GM12872 (cell line): ENCODE data around the gene INTS6.

Experiments
- TF ChIP-seq, protein P1 (sequence below): IDR thresholded peaks from 3 replicates; pipeline ENCODE4 v1.5.1; 2011; ENCODE audit warnings: low read depth, mild to moderate bottlenecking, low read length, moderate library complexity; ENCODE audit not compliant: insufficient read depth

Gene INTS6

DNA sequence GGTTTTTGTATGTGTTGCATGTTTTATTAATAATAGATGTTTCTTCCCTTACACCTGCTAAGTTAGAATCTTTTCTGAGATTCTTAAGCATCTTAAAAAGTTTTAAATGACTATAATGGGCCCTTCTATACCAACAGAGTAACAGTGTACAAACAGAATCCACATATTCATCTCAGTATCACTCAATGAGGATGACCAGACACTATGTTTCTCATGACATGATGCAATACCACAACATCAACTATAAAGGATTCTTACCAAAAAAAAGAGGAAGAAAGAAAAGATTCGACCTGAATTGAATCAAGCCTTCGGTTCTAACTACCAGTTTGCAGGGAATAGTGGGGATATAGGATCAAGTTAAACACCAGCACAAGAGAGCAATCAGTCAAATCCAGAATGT is 56.5 kb downstream of the INTS6 start:
- TF ChIP-seq, protein P1, sequence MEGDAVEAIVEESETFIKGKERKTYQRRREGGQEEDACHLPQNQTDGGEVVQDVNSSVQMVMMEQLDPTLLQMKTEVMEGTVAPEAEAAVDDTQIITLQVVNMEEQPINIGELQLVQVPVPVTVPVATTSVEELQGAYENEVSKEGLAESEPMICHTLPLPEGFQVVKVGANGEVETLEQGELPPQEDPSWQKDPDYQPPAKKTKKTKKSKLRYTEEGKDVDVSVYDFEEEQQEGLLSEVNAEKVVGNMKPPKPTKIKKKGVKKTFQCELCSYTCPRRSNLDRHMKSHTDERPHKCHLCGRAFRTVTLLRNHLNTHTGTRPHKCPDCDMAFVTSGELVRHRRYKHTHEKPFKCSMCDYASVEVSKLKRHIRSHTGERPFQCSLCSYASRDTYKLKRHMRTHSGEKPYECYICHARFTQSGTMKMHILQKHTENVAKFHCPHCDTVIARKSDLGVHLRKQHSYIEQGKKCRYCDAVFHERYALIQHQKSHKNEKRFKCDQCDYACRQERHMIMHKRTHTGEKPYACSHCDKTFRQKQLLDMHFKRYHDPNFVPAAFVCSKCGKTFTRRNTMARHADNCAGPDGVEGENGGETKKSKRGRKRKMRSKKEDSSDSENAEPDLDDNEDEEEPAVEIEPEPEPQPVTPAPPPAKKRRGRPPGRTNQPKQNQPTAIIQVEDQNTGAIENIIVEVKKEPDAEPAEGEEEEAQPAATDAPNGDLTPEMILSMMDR = no peak

DNA sequence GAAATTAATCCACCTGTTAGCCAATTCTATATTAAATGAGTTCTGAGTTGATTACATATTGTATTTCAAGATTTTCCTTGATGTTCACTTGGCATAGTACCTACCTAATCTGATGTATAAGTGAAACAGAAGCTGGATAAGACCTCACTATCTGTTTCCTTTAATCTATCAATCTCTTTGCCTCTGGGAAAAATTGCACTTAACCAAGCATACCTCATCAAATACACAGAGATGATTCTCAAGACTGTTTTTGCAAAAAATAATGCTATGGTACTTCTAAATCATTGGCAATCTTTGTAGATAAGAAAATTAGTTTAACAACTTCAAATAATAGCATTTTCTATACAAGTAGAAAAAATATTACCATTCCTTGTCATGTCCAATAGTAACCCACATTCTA is 58.1 kb downstream of the INTS6 start:
- TF ChIP-seq, protein P1 = no peak

DNA sequence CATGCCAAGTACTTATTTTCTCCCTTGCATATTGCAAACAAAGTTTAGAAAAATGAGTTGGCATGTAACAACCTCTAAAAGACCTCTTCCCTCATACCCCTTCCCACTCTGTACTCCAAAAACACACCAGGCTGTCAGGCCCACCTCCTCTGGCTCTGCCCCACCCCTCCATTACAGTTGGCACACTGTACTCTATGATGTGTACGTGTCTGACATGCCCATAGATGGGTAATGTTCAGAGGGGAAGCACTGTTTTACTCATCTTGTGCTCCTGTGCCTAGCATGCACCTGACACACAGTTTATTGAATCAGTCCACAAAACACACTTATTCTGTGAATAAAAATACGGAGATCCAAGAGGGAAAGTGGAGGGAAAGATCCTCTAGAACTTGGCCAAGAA is 67.7 kb downstream of the INTS6 start:
- TF ChIP-seq, protein P1 = no peak

DNA sequence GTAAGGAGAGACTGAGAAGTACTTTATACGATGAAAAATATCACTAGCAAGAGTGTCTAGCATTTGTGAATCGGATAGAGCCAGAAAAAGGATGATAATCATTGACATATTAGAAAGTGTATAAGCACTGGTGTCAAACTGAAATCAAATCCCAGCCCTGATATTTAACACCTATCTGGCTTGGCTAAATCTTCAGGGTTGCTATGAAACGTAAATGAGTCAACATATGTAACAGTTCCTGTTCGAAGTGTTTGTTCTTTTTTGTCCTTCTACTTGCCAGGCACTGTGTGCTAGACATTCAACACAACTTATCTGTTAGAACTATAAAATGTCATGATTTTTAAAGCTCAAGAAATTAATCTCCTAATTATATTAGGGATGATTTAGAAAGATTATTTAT is 72.6 kb downstream of the INTS6 start:
- TF ChIP-seq, protein P1 = no peak

DNA sequence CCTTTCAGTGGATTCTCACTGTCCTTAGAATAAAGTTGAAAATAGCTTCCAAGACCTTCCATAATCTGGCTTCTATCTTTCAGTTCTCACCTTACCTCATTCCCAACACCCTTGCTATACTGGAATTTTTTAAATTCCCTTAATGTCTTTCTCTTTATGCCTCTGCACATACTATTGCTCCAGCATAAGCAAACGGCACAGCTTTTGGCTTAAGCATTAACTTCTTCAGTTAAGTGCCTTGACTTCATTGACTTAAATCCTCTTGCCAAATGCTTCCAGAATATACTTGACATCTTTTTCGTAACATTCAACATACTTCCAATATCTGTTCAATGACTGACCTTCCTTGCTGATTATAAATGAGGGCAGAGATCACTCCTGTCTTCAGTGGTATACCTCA is 79.4 kb downstream of the INTS6 start:
- TF ChIP-seq, protein P1 = no peak

DNA sequence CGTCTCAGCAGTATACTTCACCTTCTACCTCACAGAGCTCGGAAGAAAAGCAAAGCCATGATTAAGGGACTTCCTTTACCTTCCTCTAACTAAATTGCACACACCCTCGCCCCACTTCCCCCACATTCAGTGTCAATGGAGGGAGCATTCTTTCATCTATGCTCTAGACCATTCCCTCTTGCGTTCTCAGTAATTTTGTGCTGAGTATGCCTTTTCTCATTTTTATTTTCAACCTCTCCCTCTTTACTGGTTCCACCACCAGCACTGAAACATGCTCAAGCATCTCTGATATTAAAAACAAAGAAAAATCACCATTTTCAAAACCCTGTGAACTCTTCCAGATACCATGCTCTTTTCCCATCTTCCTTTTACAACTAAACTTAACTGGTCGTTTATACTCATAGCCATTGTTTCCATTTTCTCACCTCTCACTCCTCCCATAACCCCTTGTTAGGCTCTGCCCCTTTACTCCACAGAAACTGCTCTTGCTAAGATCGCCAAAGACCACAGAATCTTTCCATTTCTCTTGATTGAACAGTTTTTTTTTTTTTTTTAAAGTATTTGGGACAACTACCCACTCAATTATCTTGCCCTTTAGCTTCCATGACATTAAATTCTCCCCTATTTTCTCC is 81.0 kb downstream of the INTS6 start:
- TF ChIP-seq, protein P1 = no peak

DNA sequence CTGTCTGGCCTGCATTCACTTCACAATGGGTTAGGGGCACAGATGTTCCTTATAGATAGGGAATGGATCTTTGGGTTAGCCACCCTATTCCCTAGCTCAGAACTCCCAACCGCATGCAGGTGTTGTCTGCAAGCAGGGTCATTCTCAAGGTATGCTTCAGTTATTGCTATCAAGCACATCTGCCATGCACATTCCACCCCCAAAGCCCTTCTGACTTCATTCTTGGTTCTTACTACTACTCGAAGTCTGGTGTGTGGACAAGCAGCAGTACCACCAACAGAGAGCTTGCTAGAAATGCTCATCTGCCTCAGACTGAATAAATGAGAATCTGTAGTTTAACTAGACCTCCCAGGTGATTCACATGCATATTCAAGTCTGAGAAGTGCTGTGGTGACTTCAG is 82.0 kb downstream of the INTS6 start:
- TF ChIP-seq, protein P1 = no peak

DNA sequence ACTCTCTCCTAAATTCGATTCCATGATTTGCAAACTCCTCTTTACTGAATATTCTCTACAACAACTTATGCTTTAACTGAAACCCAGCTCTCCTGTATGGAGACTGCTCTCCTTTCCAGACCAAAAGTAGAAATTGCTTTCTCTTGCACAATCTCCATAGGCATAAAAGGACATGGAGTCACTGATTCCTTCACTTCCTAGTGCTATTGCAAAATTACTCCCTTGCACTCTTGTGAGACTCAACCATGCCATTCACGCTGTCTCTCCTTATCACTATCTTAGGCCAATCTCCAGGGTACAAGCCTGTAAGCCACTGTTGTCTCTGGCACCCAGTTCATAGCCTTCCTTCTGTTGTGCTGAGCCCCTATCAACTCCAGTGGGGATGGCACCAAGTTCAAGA is 82.7 kb downstream of the INTS6 start:
- TF ChIP-seq, protein P1 = no peak
